Right lobe of liver (tissue), 6 donors: ENCODE data around the gene SYP. TPM values are rescaled to one million over a fixed set of nuclear protein-coding genes. Genes with fewer than 3 reads are reported as not detected.

Experiments used
- ATAC-seq, 4 donors: fragments of 200-7000 bp; cut with Tn5 transposase; one replicate each; pipeline ENCODE4 v1.9.1; 2020; ENCODE audit warnings: mild to moderate bottlenecking in 4 of 4, moderate library complexity in 4 of 4
- DNase-seq, 3 donors: peaks; one replicate each; pipeline ENCODE4 v3.0.0-alpha.2; 2020
- H3K27ac ChIP-seq, 3 donors: fragments of 200-600 bp; one replicate each; pipeline ENCODE4 v1.8.0; 2022
- H3K27me3 ChIP-seq, 2 donors: fragments of 200-600 bp; one replicate each; pipeline ENCODE4 v1.8.0; 2022
- H3K36me3 ChIP-seq, 4 donors: fragments of 200-600 bp; sonication (generic) in 1 of 4; one replicate each; pipeline versions ENCODE4 v1.5.1 to v1.8.0; 2017 to 2022; ENCODE audit warnings: control low read depth in 1 of 4
- H3K4me1 ChIP-seq, 4 donors: fragments of 200-600 bp; sonication (generic) in 1 of 4; one replicate each; pipeline versions ENCODE4 v1.5.1 to v1.8.0; 2017 to 2022; ENCODE audit warnings: control low read depth in 1 of 4
- H3K4me3 ChIP-seq, 3 donors: fragments of 200-600 bp; one replicate each; pipeline ENCODE4 v1.8.0; 2022
- H3K9me3 ChIP-seq, 4 donors: fragments of 200-600 bp; sonication (generic) in 1 of 4; one replicate each; pipeline versions ENCODE4 v1.5.1 to v1.8.0; 2017 to 2022; ENCODE audit warnings: control low read depth in 1 of 4
- CTCF ChIP-seq, 4 donors: fragments of 200-600 bp in 3 of 4; fragments of 450-650 bp in 1 of 4; IDR thresholded peaks; one replicate each; pipeline versions ENCODE4 v1.5.1 to v1.8.0; 2016 to 2022; ENCODE audit warnings: antibody characterized with exemption in 4 of 4, mild to moderate bottlenecking in 2 of 4
- POLR2A ChIP-seq: fragments of 450-650 bp; IDR thresholded peaks from one replicate; pipeline ENCODE4 v1.6.1; 2017; ENCODE audit warnings: antibody characterized with exemption, mild to moderate bottlenecking
- WGBS: methylation state at CpG from one replicate; pipeline ENCODE4 v1.1.6; 2018; ENCODE audit warnings: low coverage, low lambda C conversion rate; ENCODE audit not compliant: insufficient coverage; ENCODE audit errors: missing lambda C conversion rate; 5-methylcytosine and 5-hydroxymethylcytosine counted together
- intact Hi-C, 2 donors: fragments of 100-400 bp; cut with DNase I; formaldehyde crosslinking; loops; one replicate each; pipeline versions ENCODE4 v1.11.2 to v1.14.1; 2022
- total RNA-seq, 6 experiments: library from RNA; depleted of rRNA in 2 of 6; stranded (reverse); fragments of >200 nt in 2 of 6; fragmentation: NEBNext Ultra II Directional in 3 of 6; extraction: Animal tissue kit (Norgen Biotek cat#: 25700) in 3 of 6; gene quantifications; one replicate each; pipeline versions ENCODE4 v1.1.0 to v1.2.4, GENCODE V29; 2016 to 2023
- donor health status: DM: no; HTN: yes; CAD: no.
- donor health status: DM: no; HTN: no; CAD: no.
- donor health status: DM: no; HTN: no; CAD: no.
- donor health status: DM: no; HTN: yes; CAD: no.
- donor health status: DM: no; HTN: yes; CAD: no.

Gene SYP
- total RNA-seq, 6 experiments from 2014 or later: 0.12 to 0.39 (median 0.27) TPM; not detected in 1

GRCh38 chrX:49189606-49190005, 10.4 kb downstream of the SYP start:
- Histone ChIP-seq H3K27ac (no peak overlapping the region), H3K9me3 (no peaks in the 10 kb centered on the region), H3K27me3 (no peaks in the 10 kb centered on the region), H3K36me3 (no peaks in the 10 kb centered on the region), H3K4me1 (no peaks in the 10 kb centered on the region), H3K4me3 (no peak overlapping the region)
- no peak for DNase-seq
- TF ChIP-seq POLR2A (no peak), CTCF (IDR thresholded peaks at IDR 0.05) (no peak)
- intact Hi-C loops: no loop called here
- ATAC-seq: no peak
- 62% methylated on average over 6 of the region's 6 CpGs for WGBS

- TF ChIP-seq POLR2A (no peak), CTCF (IDR thresholded peaks at IDR 0.05) (no peak)
- H3K4me1 ChIP-seq: no peaks in the 10 kb centered on the region
- H3K27ac ChIP-seq: no peak overlapping the region
- no peaks in the 10 kb centered on the region for H3K36me3 ChIP-seq
- 52% methylated on average over 8 of the region's 8 CpGs for WGBS
- H3K27me3 ChIP-seq: no peaks in the 10 kb centered on the region
- intact Hi-C loops: no loop called here
- H3K9me3 ChIP-seq: no peaks in the 10 kb centered on the region
- H3K4me3 ChIP-seq: no peak overlapping the region
- DNase-seq (no peak), ATAC-seq (no peak)
Measured at GRCh38 chrX:49188468-49189076, 11.4 kb downstream of the SYP start.

GRCh38 chrX:49187526-49187925, 12.5 kb downstream of the SYP start:
- H3K9me3 ChIP-seq: no peaks in the 10 kb centered on the region
- H3K4me3 ChIP-seq: no peak overlapping the region
- DNase-seq (no peak), ATAC-seq (no peak)
- no peaks in the 10 kb centered on the region for H3K4me1 ChIP-seq
- intact Hi-C loops: no loop called here
- WGBS: 81% methylated on average over 6 of the region's 10 CpGs
- H3K27me3 ChIP-seq: no peaks in the 10 kb centered on the region
- H3K27ac ChIP-seq: no peak overlapping the region
- TF ChIP-seq CTCF (IDR thresholded peaks at IDR 0.05) (no peak), POLR2A (no peak)
- peaks cover 0 to 4% (median 0%) of the 10 kb centered on the region in 4 donors for H3K36me3 ChIP-seq

- no peaks in the 10 kb centered on the region for H3K4me1 ChIP-seq
- no peaks in the 10 kb centered on the region for H3K9me3 ChIP-seq
- peak overlapping the region in 1 of 3 donors; percentile 63 for H3K27ac ChIP-seq
- H3K27me3 ChIP-seq: no peaks in the 10 kb centered on the region
- WGBS: 95% methylated on average over 3 of the region's 15 CpGs
- ATAC-seq (no peak), DNase-seq (no peak)
- peaks cover 0 to 4% (median 0%) of the 10 kb centered on the region in 4 donors for H3K36me3 ChIP-seq
- no peak for TF ChIP-seq POLR2A
- no peak for TF ChIP-seq CTCF (IDR thresholded peaks at IDR 0.05)
- no peak overlapping the region for H3K4me3 ChIP-seq
- intact Hi-C loops: no loop called here
Measured at GRCh38 chrX:49187028-49187394, 13.0 kb downstream of the SYP start.
